HG02763 (cell line): ENCODE results near the gene TRIM46.

Experiments used
- ATAC-seq: cut with Tn5 transposase; IDR thresholded peaks from one replicate; pipeline ENCODE4 v1.9.1; 2021; ENCODE audit warnings: mild to moderate bottlenecking, moderate library complexity; ENCODE audit not compliant: unreplicated experiment

TRIM46 gene

GRCh38 chr1:155170806-155171205 is 2.8 kb upstream of the TRIM46 start:
- no peak for ATAC-seq

- ATAC-seq = peak; percentile 5
These were observed 1.6 kb upstream of the TRIM46 start for GRCh38 chr1:155171836-155172731.

- ATAC-seq = peak; percentile 86
These were observed 744 bp upstream of the TRIM46 start, which contains the start of gene KRTCAP2 for GRCh38 chr1:155172732-155173477. KRTCAP2 (minus strand) TSS chr1:155173304; CDS start chr1:155173224, 80 bp downstream.

- no peak for ATAC-seq
These were observed 953 bp downstream of the TRIM46 start for GRCh38 chr1:155174324-155175280.

- no peak for ATAC-seq
These were observed 1.8 kb downstream of the TRIM46 start for GRCh38 chr1:155175281-155175926.

- ATAC-seq = no peak
These were observed 2.3 kb downstream of the TRIM46 start for GRCh38 chr1:155175927-155176371.

GRCh38 chr1:155176544-155177071 is 3.0 kb downstream of the TRIM46 start:
- ATAC-seq = no peak

- ATAC-seq = no peak
These were observed 3.7 kb downstream of the TRIM46 start for GRCh38 chr1:155177192-155177917.

- no peak for ATAC-seq
These were observed 4.3 kb downstream of the TRIM46 start for GRCh38 chr1:155177918-155178281.

GRCh38 chr1:155178441-155179111 is 4.9 kb downstream of the TRIM46 start:
- ATAC-seq = no peak

GRCh38 chr1:155179112-155180031 is 5.7 kb downstream of the TRIM46 start:
- no peak for ATAC-seq

GRCh38 chr1:155181371-155182051 is 7.9 kb downstream of the TRIM46 start:
- ATAC-seq = no peak

- ATAC-seq = no peak
These were observed 8.5 kb downstream of the TRIM46 start for GRCh38 chr1:155182052-155182550.

- no peak for ATAC-seq
These were observed 10.1 kb downstream of the TRIM46 start for GRCh38 chr1:155183775-155184221.

GRCh38 chr1:155184351-155184811 is 10.7 kb downstream of the TRIM46 start:
- no peak for ATAC-seq
